ENCODE data around the gene ALKBH5.

DNA sequence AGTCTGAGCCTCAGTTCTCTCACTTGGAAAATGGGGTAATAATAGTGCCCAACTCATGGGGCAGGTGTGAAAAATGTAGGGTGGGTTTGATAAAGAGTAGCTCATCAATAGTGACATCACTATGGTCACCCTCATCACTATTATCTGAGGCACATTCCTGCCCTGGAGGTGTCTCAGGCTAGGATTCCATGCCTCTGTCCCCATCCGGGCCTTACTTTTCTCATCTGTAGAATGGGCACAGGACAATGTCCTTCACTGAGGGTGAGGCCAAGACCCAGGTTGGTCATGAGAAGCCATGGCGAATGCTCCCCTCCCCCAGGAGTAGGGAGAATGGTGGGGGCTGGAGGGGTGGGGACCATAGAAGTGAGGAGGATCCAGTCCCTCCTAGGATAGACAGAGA, 44.5 kb upstream of the ALKBH5 start:
- TF ChIP-seq POLR2A (IDR thresholded peaks at IDR 0.05), result no peak
- TF ChIP-seq, protein P1, sequence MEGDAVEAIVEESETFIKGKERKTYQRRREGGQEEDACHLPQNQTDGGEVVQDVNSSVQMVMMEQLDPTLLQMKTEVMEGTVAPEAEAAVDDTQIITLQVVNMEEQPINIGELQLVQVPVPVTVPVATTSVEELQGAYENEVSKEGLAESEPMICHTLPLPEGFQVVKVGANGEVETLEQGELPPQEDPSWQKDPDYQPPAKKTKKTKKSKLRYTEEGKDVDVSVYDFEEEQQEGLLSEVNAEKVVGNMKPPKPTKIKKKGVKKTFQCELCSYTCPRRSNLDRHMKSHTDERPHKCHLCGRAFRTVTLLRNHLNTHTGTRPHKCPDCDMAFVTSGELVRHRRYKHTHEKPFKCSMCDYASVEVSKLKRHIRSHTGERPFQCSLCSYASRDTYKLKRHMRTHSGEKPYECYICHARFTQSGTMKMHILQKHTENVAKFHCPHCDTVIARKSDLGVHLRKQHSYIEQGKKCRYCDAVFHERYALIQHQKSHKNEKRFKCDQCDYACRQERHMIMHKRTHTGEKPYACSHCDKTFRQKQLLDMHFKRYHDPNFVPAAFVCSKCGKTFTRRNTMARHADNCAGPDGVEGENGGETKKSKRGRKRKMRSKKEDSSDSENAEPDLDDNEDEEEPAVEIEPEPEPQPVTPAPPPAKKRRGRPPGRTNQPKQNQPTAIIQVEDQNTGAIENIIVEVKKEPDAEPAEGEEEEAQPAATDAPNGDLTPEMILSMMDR (IDR thresholded peaks at IDR 0.05), result no peak
